ENCODE results near the gene ANAPC4. TPM values are rescaled to one million over a fixed set of nuclear protein-coding genes. Genes with fewer than 3 reads are reported as not detected.

Gene ANAPC4
- total RNA-seq, 4 donors from 2014 or later, result 16.9 to 72.1 (median 21.1) TPM

GRCh38 chr4:25345744-25346143 lies 31.3 kb upstream of the ANAPC4 start:
- TF ChIP-seq CTCF (IDR thresholded peaks at IDR 0.05) (no peak), POLR2AphosphoS5 (IDR thresholded peaks at IDR 0.05) (no peak), EP300 (IDR thresholded peaks at IDR 0.05) (no peak), POLR2A (IDR thresholded peaks at IDR 0.05) (no peak)
- peaks cover 9% of the 10 kb centered on the region for H3K36me3 ChIP-seq
- H3K9me3 ChIP-seq, result no peaks in the 10 kb centered on the region
- H3K27ac ChIP-seq, result no peak overlapping the region
- 71% methylated on average over 5 of the region's 5 CpGs for WGBS
- DNase-seq (ENCODE audit: low spot score in 2 of 2), result no peak
- H3K4me3 ChIP-seq, result no peak overlapping the region
- no peaks in the 10 kb centered on the region for H3K4me1 ChIP-seq
- H3K27me3 ChIP-seq, result no peaks in the 10 kb centered on the region

GRCh38 chr4:25346913-25347312 lies 30.1 kb upstream of the ANAPC4 start:
- no peak for TF ChIP-seq POLR2AphosphoS5 (IDR thresholded peaks at IDR 0.05)
- no peak for TF ChIP-seq POLR2A (IDR thresholded peaks at IDR 0.05)
- no peaks in the 10 kb centered on the region for H3K27me3 ChIP-seq
- no peak overlapping the region for H3K27ac ChIP-seq
- no peak for DNase-seq (ENCODE audit: low spot score in 2 of 2)
- H3K9me3 ChIP-seq, result no peaks in the 10 kb centered on the region
- no peak overlapping the region for H3K4me3 ChIP-seq
- no peaks in the 10 kb centered on the region for H3K4me1 ChIP-seq
- peaks cover 16% of the 10 kb centered on the region for H3K36me3 ChIP-seq
- 92% methylated on average over 3 of the region's 3 CpGs for WGBS

GRCh38 chr4:25347473-25347872 lies 29.6 kb upstream of the ANAPC4 start:
- DNase-seq (ENCODE audit: low spot score in 2 of 2), result no peak
- WGBS, result 76% methylated on average over 2 of the region's 2 CpGs
- no peak overlapping the region for H3K4me3 ChIP-seq
- no peaks in the 10 kb centered on the region for H3K27me3 ChIP-seq
- TF ChIP-seq CTCF (IDR thresholded peaks at IDR 0.05) (no peak), EP300 (IDR thresholded peaks at IDR 0.05) (no peak), POLR2AphosphoS5 (IDR thresholded peaks at IDR 0.05) (no peak), POLR2A (IDR thresholded peaks at IDR 0.05) (no peak)
- H3K4me1 ChIP-seq, result no peaks in the 10 kb centered on the region
- no peaks in the 10 kb centered on the region for H3K9me3 ChIP-seq
- no peak overlapping the region for H3K27ac ChIP-seq
- peaks cover 18% of the 10 kb centered on the region for H3K36me3 ChIP-seq

- no peak for DNase-seq (ENCODE audit: low spot score in 2 of 2)
- Histone ChIP-seq H3K9me3 (no peaks in the 10 kb centered on the region), H3K27ac (no peak overlapping the region), H3K4me3 (no peak overlapping the region), H3K27me3 (no peaks in the 10 kb centered on the region), H3K4me1 (no peaks in the 10 kb centered on the region), H3K36me3 (peaks cover 18% of the 10 kb centered on the region)
- WGBS, result 72% methylated on average over 2 of the region's 2 CpGs
- TF ChIP-seq CTCF (IDR thresholded peaks at IDR 0.05) (no peak), POLR2A (IDR thresholded peaks at IDR 0.05) (no peak)
These were observed 29.1 kb upstream of the ANAPC4 start for GRCh38 chr4:25347971-25348370.

GRCh38 chr4:25350561-25350960 lies 26.5 kb upstream of the ANAPC4 start:
- Histone ChIP-seq H3K36me3 (peaks cover 21% of the 10 kb centered on the region), H3K9me3 (no peaks in the 10 kb centered on the region), H3K27ac (no peak overlapping the region), H3K4me3 (no peak overlapping the region), H3K27me3 (no peaks in the 10 kb centered on the region), H3K4me1 (no peaks in the 10 kb centered on the region)
- WGBS, result 89% methylated on average over 2 of the region's 2 CpGs
- TF ChIP-seq EP300 (IDR thresholded peaks at IDR 0.05) (no peak), POLR2AphosphoS5 (IDR thresholded peaks at IDR 0.05) (no peak), CTCF (IDR thresholded peaks at IDR 0.05) (no peak), POLR2A (IDR thresholded peaks at IDR 0.05) (no peak)
- no peak for DNase-seq (ENCODE audit: low spot score in 2 of 2)

- no peak for DNase-seq (ENCODE audit: low spot score in 2 of 2)
- Histone ChIP-seq H3K4me3 (no peak overlapping the region), H3K36me3 (peaks cover 21% of the 10 kb centered on the region), H3K27me3 (no peaks in the 10 kb centered on the region), H3K4me1 (no peaks in the 10 kb centered on the region), H3K27ac (no peak overlapping the region), H3K9me3 (no peaks in the 10 kb centered on the region)
- WGBS, result 82% methylated on average over 4 of the region's 4 CpGs
- TF ChIP-seq EP300 (IDR thresholded peaks at IDR 0.05) (no peak), POLR2AphosphoS5 (IDR thresholded peaks at IDR 0.05) (no peak), CTCF (IDR thresholded peaks at IDR 0.05) (no peak), POLR2A (IDR thresholded peaks at IDR 0.05) (no peak)
These were observed 25.2 kb upstream of the ANAPC4 start for GRCh38 chr4:25351777-25352416.
